ENCODE data around the gene DEPDC1.

GRCh38 chr1:68479501-68479900, 17.4 kb downstream of the DEPDC1 start:
- TF ChIP-seq SP1 (CRISPR knock-in tag; conservative IDR thresholded peaks at IDR 0.05), result no peak
- TF ChIP-seq CTCF (IDR thresholded peaks at IDR 0.05), result no peak
- TF ChIP-seq ZBTB43 (CRISPR knock-in tag; IDR thresholded peaks at IDR 0.05), result no peak
- TF ChIP-seq FOXJ3 (CRISPR knock-in tag; IDR thresholded peaks at IDR 0.05; ENCODE audit: borderline replicate concordance), result no peak
